ENCODE measurements around the gene GNLY. TPM values are rescaled to one million over a fixed set of nuclear protein-coding genes. Genes with fewer than 3 reads are reported as not detected.

The GNLY gene
- total and polyA plus RNA-seq, 2 donors (not counting 3 experiments of a cell fraction or from before 2014, with no cell fraction given): not detected

- dilution Hi-C loops (cut with MboI; ENCODE audit: extremely low pct_ligation_motif_present, low sequenced_read_pairs) (no loop called here), intact Hi-C loops (cut with micrococcal nuclease) (no loop called here)
- TF ChIP-seq POLR2A (IDR thresholded peaks at IDR 0.05; ENCODE audit: low read depth, low read length): no peak
- TF ChIP-seq MAX (IDR thresholded peaks at IDR 0.05; ENCODE audit: insufficient read depth, insufficient read length): no peak
- no peak for TF ChIP-seq MYC (IDR thresholded peaks at IDR 0.05; ENCODE audit: low read depth, low read length)
- no peak for TF ChIP-seq FOS (IDR thresholded peaks at IDR 0.05; ENCODE audit: borderline replicate concordance, insufficient read depth, low read length)
- TF ChIP-seq POLR2AphosphoS5 (IDR thresholded peaks at IDR 0.05; ENCODE audit: insufficient read depth, low read depth, low read length): no peak
- no peak for TF ChIP-seq JUN (IDR thresholded peaks at IDR 0.05; ENCODE audit: borderline replicate concordance, insufficient read depth, insufficient read length, low read depth)
- no peak for TF ChIP-seq EZH2 (IDR thresholded peaks at IDR 0.05; ENCODE audit: borderline replicate concordance, low read depth, low read length, severe bottlenecking)
- TF ChIP-seq GATA2 (IDR thresholded peaks at IDR 0.05; ENCODE audit: insufficient read depth, insufficient read length, low read depth, low read length): no peak
- TF ChIP-seq CTCF (IDR thresholded peaks at IDR 0.05; ENCODE audit: extremely low read depth in 1 of 2, insufficient read depth in 1 of 2, low read depth in 1 of 2, low read length in 2 of 2): no peak
- H3K4me3 ChIP-seq (replicated peaks in 1 of 3; ENCODE audit: insufficient read depth in 1 of 3, low read depth in 1 of 3, low read length in 3 of 3): no peak overlapping the region
- no TSS peak for BruUV-seq (replicated peaks)
- no peak overlapping the region for H3K9ac ChIP-seq (replicated peaks; ENCODE audit: extremely low read depth, insufficient read depth, low read length)
- no peaks in the 10 kb centered on the region for H4K20me1 ChIP-seq (replicated peaks; ENCODE audit: control insufficient read depth, extremely low read depth, insufficient read depth, low read length)
- H3K36me3 ChIP-seq (ENCODE audit: control insufficient read depth in 2 of 2, extremely low read depth in 1 of 2, insufficient read depth in 2 of 2, low read length in 2 of 2): no peaks in the 10 kb centered on the region
- H2AFZ ChIP-seq (ENCODE audit: low read depth, low read length): no peak overlapping the region
- no peaks in the 10 kb centered on the region for H3K27me3 ChIP-seq (ENCODE audit: control insufficient read depth in 2 of 2, insufficient read depth in 2 of 2, low read length in 2 of 2)
- DNase-seq (ENCODE audit: low read depth, low spot score) (no peak), FAIRE-seq (no peak)
- no peak overlapping the region for H3K27ac ChIP-seq (ENCODE audit: insufficient read depth, low read depth, low read length)
- ChIA-PET CTCF (interaction anchor here (1.2 kb wide), 1 partner anchor 42 kb away, joined by 3 read pairs; no protein-coding TSS in a partner anchor), POLR2A (no interaction called here)
- peaks cover 23% of the 10 kb centered on the region for H3K4me1 ChIP-seq (ENCODE audit: control insufficient read depth, extremely low read depth, insufficient read depth, low read length)
- H3K9me1 ChIP-seq (replicated peaks; ENCODE audit: control insufficient read depth, extremely low read depth, insufficient read depth, low read length): no peaks in the 10 kb centered on the region
- H3K4me2 ChIP-seq (ENCODE audit: insufficient read depth, low read length): no peak overlapping the region
- H3K9me3 ChIP-seq (replicated peaks; ENCODE audit: control insufficient read depth, insufficient read depth, low read length): no peaks in the 10 kb centered on the region
- no peaks in the 10 kb centered on the region for H3K79me2 ChIP-seq (ENCODE audit: control insufficient read depth, insufficient read depth, low read length)
These were observed 28.8 kb upstream of the GNLY start for GRCh38 chr2:85665264-85665937.

Data from endothelial cell of umbilical vein (primary cell).